ENCODE data around the gene MGAT5B.

The MGAT5B gene

GRCh38 chr17:76946772-76947135 is 78.5 kb downstream of the MGAT5B start:
- TF ChIP-seq CTCF (IDR thresholded peaks at IDR 0.05; ENCODE audit: borderline replicate concordance, insufficient read depth, low read depth, low read length) = no peak
- H3K4me3 ChIP-seq (ENCODE audit: low read depth, low read length) = no peak overlapping the region

- TF ChIP-seq CTCF (IDR thresholded peaks at IDR 0.05; ENCODE audit: borderline replicate concordance, insufficient read depth, low read depth, low read length) = no peak
- H3K4me3 ChIP-seq (ENCODE audit: low read depth, low read length) = no peak overlapping the region
Measured at GRCh38 chr17:76947309-76947708, 79.1 kb downstream of the MGAT5B start.

GRCh38 chr17:76947771-76948170 is 79.6 kb downstream of the MGAT5B start:
- no peak for TF ChIP-seq CTCF (IDR thresholded peaks at IDR 0.05; ENCODE audit: borderline replicate concordance, insufficient read depth, low read depth, low read length)
- no peak overlapping the region for H3K4me3 ChIP-seq (ENCODE audit: low read depth, low read length)

- TF ChIP-seq CTCF (IDR thresholded peaks at IDR 0.05; ENCODE audit: borderline replicate concordance, insufficient read depth, low read depth, low read length) = no peak
- H3K4me3 ChIP-seq (ENCODE audit: low read depth, low read length) = no peak overlapping the region
Measured at GRCh38 chr17:76948301-76948700, 80.1 kb downstream of the MGAT5B start.

- no peak overlapping the region for H3K4me3 ChIP-seq (ENCODE audit: low read depth, low read length)
- TF ChIP-seq CTCF (IDR thresholded peaks at IDR 0.05; ENCODE audit: borderline replicate concordance, insufficient read depth, low read depth, low read length) = no peak
Measured at GRCh38 chr17:76948726-76949342, 80.6 kb downstream of the MGAT5B start.

- H3K4me3 ChIP-seq (ENCODE audit: low read depth, low read length) = no peak overlapping the region
- TF ChIP-seq CTCF (IDR thresholded peaks at IDR 0.05; ENCODE audit: borderline replicate concordance, insufficient read depth, low read depth, low read length) = no peak
Measured at GRCh38 chr17:76949913-76950695, 81.9 kb downstream of the MGAT5B start.

GRCh38 chr17:76951375-76951905 is 83.2 kb downstream of the MGAT5B start:
- H3K4me3 ChIP-seq (ENCODE audit: low read depth, low read length) = no peak overlapping the region
- TF ChIP-seq CTCF (IDR thresholded peaks at IDR 0.05; ENCODE audit: borderline replicate concordance, insufficient read depth, low read depth, low read length) = no peak
